K562 (cell line): ENCODE measurements around the gene PTPRF. TPM values are rescaled to one million over a fixed set of nuclear protein-coding genes. Genes with fewer than 3 reads are reported as not detected.
A peak's percentile ranks its signal among the peaks of the same experiment; 100 is the strongest.

Source experiments
- ATAC-seq: fragments of 200-7000 bp; cut with Tn5 transposase; 3 replicates; pipeline ENCODE4 v1.9.1; 2020; ENCODE audit warnings: moderate library complexity
- BruUV-seq: library from RNA; stranded (reverse); fragments of 400-500 nt; replicated peaks from 2 replicates; lab custom pipeline; 2021; lab: Mats Ljungman, UMichigan
- CTCF ChIA-PET: fragments of 300-600 bp; formaldehyde crosslinking; extraction: SDS; loops from one replicate; lab custom pipeline; 2021; ENCODE audit warnings: low intra/inter-chr PET ratio; lab: Yijun Ruan, JAX
- POLR2A ChIA-PET: fragments of 300-600, 350-650 bp; sonication (Branson Sonifier 250); formaldehyde crosslinking; extraction: SDS; loops from one replicate; lab custom pipeline; 2021; ENCODE audit warnings: antibody characterized with exemption, inconsistent platforms; lab: Yijun Ruan, JAX
- DNase-seq, 4 experiments: peaks; one replicate each; pipeline versions ENCODE4 v3.0.0 to v3.0.0-alpha.2; 2011 to 2018; ENCODE audit warnings: low spot score in 3 of 4, mixed read lengths in 3 of 4; ENCODE audit errors: extremely low read depth in 1 of 4
- FAIRE-seq: peaks from 2 replicates; lab custom pipeline; 2011; peaks lifted over from hg19 to GRCh38; lab: Jason Lieb, UNC
- H2AFZ ChIP-seq: 2 replicates; pipeline ENCODE4 v1.6.0; 2011; ENCODE audit warnings: low read depth, low read length, control low read depth, inconsistent platforms
- H3K27ac ChIP-seq: fragments of 200-600 bp; 3 replicates; pipeline ENCODE4 v1.8.0; 2011; ENCODE audit warnings: low read depth, mild to moderate bottlenecking, control low read depth, inconsistent platforms, low read length, moderate library complexity, mixed read lengths; ENCODE audit errors: extremely low read depth
- H3K27me3 ChIP-seq, 2 experiments: fragments of 300-600 bp in 1 of 2; 2 replicates in 1 of 2; 3 replicates in 1 of 2; pipeline versions ENCODE4 v1.6.0 to v1.8.0; 2011; ENCODE audit warnings: inconsistent platforms in 2 of 2, low read length in 2 of 2, mild to moderate bottlenecking in 1 of 2, mixed read lengths in 1 of 2, moderate library complexity in 1 of 2; ENCODE audit not compliant: control insufficient read depth in 2 of 2, insufficient read depth in 2 of 2
- H3K36me3 ChIP-seq: fragments of 300-600 bp; 3 replicates; pipeline ENCODE4 v1.8.0; 2011; ENCODE audit warnings: mild to moderate bottlenecking, low read length, inconsistent platforms; ENCODE audit not compliant: control insufficient read depth, insufficient read depth
- H3K4me1 ChIP-seq, 2 experiments: fragments of 200-600 bp in 1 of 2; replicated peaks in 1 of 2; 2 replicates in 1 of 2; 3 replicates in 1 of 2; pipeline versions ENCODE4 v1.5.1 to v1.8.0; 2011; ENCODE audit warnings: inconsistent platforms in 2 of 2, low read length in 2 of 2, mild to moderate bottlenecking in 1 of 2, mixed read lengths in 1 of 2, moderate library complexity in 1 of 2; ENCODE audit not compliant: control insufficient read depth in 2 of 2, insufficient read depth in 2 of 2
- H3K4me2 ChIP-seq: 2 replicates; pipeline ENCODE4 v1.6.1; 2011; ENCODE audit warnings: low read length, control low read depth, inconsistent platforms, mixed read lengths; ENCODE audit not compliant: insufficient read depth
- H3K4me3 ChIP-seq: fragments of 200-600 bp; sonication (generic), shearing (Covaris generic); 2 replicates; pipeline ENCODE4 v1.5.1; 2016; ENCODE audit warnings: control low read depth, inconsistent platforms
- H3K79me2 ChIP-seq: fragments of 200-600 bp; 3 replicates; pipeline ENCODE4 v1.8.0; 2011; ENCODE audit warnings: low read length, inconsistent platforms; ENCODE audit not compliant: control insufficient read depth, insufficient read depth
- H3K9ac ChIP-seq, 2 experiments: 2 replicates each; pipeline versions ENCODE4 v1.6.0 to v1.6.1; 2011; ENCODE audit warnings: low read depth in 2 of 2, low read length in 2 of 2, control low read depth in 1 of 2, inconsistent platforms in 1 of 2, mild to moderate bottlenecking in 1 of 2, mixed read lengths in 1 of 2; ENCODE audit not compliant: insufficient read depth in 1 of 2
- H3K9me1 ChIP-seq: one replicate; pipeline ENCODE4 v1.6.0; 2011; ENCODE audit warnings: inconsistent platforms, mild to moderate bottlenecking, low read length, moderate library complexity; ENCODE audit not compliant: control insufficient read depth, insufficient read depth
- H3K9me3 ChIP-seq: replicated peaks from 2 replicates; pipeline ENCODE4 v1.5.1; 2011; ENCODE audit warnings: low read depth, low read length, inconsistent platforms; ENCODE audit not compliant: control insufficient read depth, insufficient read depth
- H4K20me1 ChIP-seq: replicated peaks from 2 replicates; pipeline ENCODE4 v1.6.1; 2011; ENCODE audit warnings: low read length, inconsistent platforms, mixed read lengths; ENCODE audit not compliant: control insufficient read depth, insufficient read depth
- ATF4 ChIP-seq: fragments of 450-650 bp; formaldehyde crosslinking; IDR thresholded peaks from 2 replicates; pipeline ENCODE4 v1.4.0; 2022; ENCODE audit warnings: mild to moderate bottlenecking, moderate library complexity
- KDM5B ChIP-seq: fragments of 200-600 bp; sonication (generic); IDR thresholded peaks from 2 replicates; pipeline ENCODE4 v1.6.1; 2012; ENCODE audit warnings: low read depth, mild to moderate bottlenecking, moderate library complexity, low read length, control low read depth, inconsistent platforms; ENCODE audit not compliant: insufficient replicate concordance
- RNF219 ChIP-seq: fragments of 250-450 bp; sonication (Bioruptor Pico); IDR thresholded peaks from 2 replicates; pipeline ENCODE4 v1.5.0; 2022; ENCODE audit warnings: mild to moderate bottlenecking
- ZBTB2 ChIP-seq: fragments of 450-650 bp; IDR thresholded peaks from 2 replicates; pipeline ENCODE4 v1.6.1; 2016; ENCODE audit warnings: antibody characterized with exemption
- ZKSCAN1 ChIP-seq: fragments of 150-350 bp; IDR thresholded peaks from 2 replicates; pipeline ENCODE4 v1.6.1; 2016; ENCODE audit warnings: low read depth, low read length
- ZNF407 ChIP-seq: fragments of 450-650 bp; IDR thresholded peaks from 2 replicates; pipeline ENCODE4 v1.6.1; 2016; ENCODE audit warnings: low read depth
- ZNF511 ChIP-seq: sonication (generic); formaldehyde crosslinking; IDR thresholded peaks from 2 replicates; pipeline ENCODE4 v1.8.0; 2022; ENCODE audit warnings: mild to moderate bottlenecking, missing genetic modification reagents
- WGBS: fragments of 100-300 bp; shearing (Covaris generic); methylation state at CpG from one replicate; pipeline ENCODE4 v1.1.6; 2016; ENCODE audit warnings: low coverage, mixed read lengths; ENCODE audit not compliant: insufficient coverage; ENCODE audit errors: missing lambda C conversion rate; 5-methylcytosine and 5-hydroxymethylcytosine counted together
- in situ Hi-C: fragments of 300-500 bp; cut with MboI; formaldehyde crosslinking; loops from 4 replicates; pipeline ENCODE4 v1.15.0; 2018; ENCODE audit warnings: inconsistent platforms, mixed read lengths
- intact Hi-C: fragments of 100-400 bp; cut with micrococcal nuclease; formaldehyde crosslinking; loops from 2 replicates; pipeline ENCODE4 v1.14.2; 2022
- polyA plus RNA-seq, 8 experiments: library from polyadenylated mRNA; depleted of rRNA in 4 of 8; stranded (reverse) in 5 of 8; unstranded in 3 of 8; fragments of >200 nt; fragmentation: Nextera tagmentation in 2 of 8; fragmentation: Illumina TruSeq in 1 of 8; extraction: Ambion mirVana in 2 of 8; extraction: Trizol in 1 of 8; gene quantifications; 2 replicates each; pipeline versions ENCODE4 v1.2.1 to v1.2.3, GENCODE V29; 2011 to 2014; ENCODE audit warnings: inconsistent platforms in 1 of 8, missing spikeins in 1 of 8
- total RNA-seq, 7 experiments: library from RNA; depleted of rRNA in 6 of 7; stranded (reverse); fragments of >200 nt in 6 of 7; fragmentation: Illumina TruSeq in 2 of 7; extraction: Trizol in 2 of 7; gene quantifications; 2 replicates each; pipeline versions ENCODE4 v1.2.1 to v1.2.3, GENCODE V29; 2011 to 2021; ENCODE audit warnings: low replicate concordance in 1 of 7

The PTPRF gene
- total and polyA plus RNA-seq, 9 of the 15 experiments (the other 6 are each of a cell fraction or from before 2014, with no cell fraction given): 0.13 to 4.3 (median 1.1) TPM

GRCh38 chr1:43660355-43660754 lies 129.7 kb downstream of the PTPRF start:
- Histone ChIP-seq H3K27me3 (no peaks in the 10 kb centered on the region), H3K27ac (no peak overlapping the region), H3K79me2 (no peaks in the 10 kb centered on the region), H3K9me3 (no peaks in the 10 kb centered on the region), H3K9me1 (no peaks in the 10 kb centered on the region), H3K4me3 (no peak overlapping the region), H3K4me2 (no peak overlapping the region), H3K36me3 (peaks cover 84% of the 10 kb centered on the region), H4K20me1 (no peaks in the 10 kb centered on the region), H2AFZ (no peak overlapping the region), H3K9ac (no peak overlapping the region), H3K4me1 (no peaks in the 10 kb centered on the region)
- FAIRE-seq (no peak), ATAC-seq (no peak), DNase-seq (no peak)
- POLR2A ChIA-PET: interaction anchor here (0.5 to 3.7 kb wide), 4 partner anchors 9 to 867 kb away, joined by 3 to 28 read pairs (median 8); partner anchors contain the start of gene KDM4A
- CTCF ChIA-PET: no interaction called here
- in situ Hi-C loops: no loop called here
- BruUV-seq: no TSS peak
- WGBS: 93% methylated on average over 4 of the region's 4 CpGs
- TF ChIP-seq RNF219 (no peak), ZNF511 (CRISPR knock-in tag) (no peak), ZKSCAN1 (0 out of 2 replicates have a peak, but pooled peaks have one; percentile 21), ATF4 (no peak), ZBTB2 (no peak), ZNF407 (no peak), KDM5B (no peak)
- intact Hi-C loops: no loop called here
